Vagina (tissue), 2 donors: ENCODE data around the gene LTBP4.

Experiments used
- CTCF ChIP-seq, 3 experiments: fragments of 450-650 bp in 2 of 3; fragments of 200-600 bp in 1 of 3; sonication (generic) in 1 of 3; IDR thresholded peaks; one replicate each; pipeline ENCODE4 v1.5.1; 2017 to 2019; ENCODE audit warnings: antibody characterized with exemption in 3 of 3, mild to moderate bottlenecking in 2 of 3, moderate library complexity in 2 of 3
- POLR2A ChIP-seq, 2 donors: fragments of 450-650 bp; IDR thresholded peaks; one replicate each; pipeline ENCODE4 v1.6.1; 2017; ENCODE audit warnings: antibody characterized with exemption in 2 of 2, mild to moderate bottlenecking in 2 of 2, moderate library complexity in 2 of 2
- POLR2AphosphoS5 ChIP-seq, 2 donors: sonication (generic); formaldehyde crosslinking; IDR thresholded peaks; one replicate each; pipeline ENCODE4 v1.9.0; 2017; ENCODE audit warnings: antibody characterized with exemption in 2 of 2, mild to moderate bottlenecking in 2 of 2, low read depth in 1 of 2; ENCODE audit not compliant: insufficient read depth in 1 of 2

- TF ChIP-seq CTCF (IDR thresholded peaks at IDR 0.05) (no peak), POLR2A (IDR thresholded peaks at IDR 0.05) (no peak), POLR2AphosphoS5 (IDR thresholded peaks at IDR 0.05; ENCODE audit: insufficient read depth in 1 of 2, low read depth in 1 of 2) (no peak)
These were observed 76.0 kb downstream of the LTBP4 start for GRCh38 chr19:40677156-40677555.
